Activated T-helper 9 cell treated with anti-CD3 and anti-CD28 coated beads, Interleukin-2, amount 50 U/mL, for 16 hours (primary cell): Measurements from ENCODE around the gene QSOX2.
A peak's percentile ranks its signal among the peaks of the same experiment; 100 is the strongest.

ENCODE experiments used
- DNase-seq: peaks from one replicate; pipeline ENCODE4 v3.0.0-alpha.2; 2020; ENCODE audit warnings: low read depth

The QSOX2 gene

GRCh38 chr9:136173648-136174290, 71.8 kb downstream of the QSOX2 start:
- DNase-seq, result no peak

- DNase-seq, result no peak
These were observed 73.1 kb downstream of the QSOX2 start for GRCh38 chr9:136172412-136173079.

- DNase-seq, result no peak
These were observed 73.7 kb downstream of the QSOX2 start for GRCh38 chr9:136171801-136172411.

GRCh38 chr9:136171009-136171800, 74.4 kb downstream of the QSOX2 start:
- DNase-seq, result no peak

- peak; percentile 12 for DNase-seq
These were observed 75.4 kb downstream of the QSOX2 start for GRCh38 chr9:136170006-136170901.

GRCh38 chr9:136169495-136169894, 76.1 kb downstream of the QSOX2 start:
- no peak for DNase-seq

- DNase-seq, result no peak
These were observed 82.3 kb downstream of the QSOX2 start for GRCh38 chr9:136163248-136163850.

GRCh38 chr9:136160995-136161610, 84.5 kb downstream of the QSOX2 start:
- DNase-seq, result no peak

- no peak for DNase-seq
These were observed 85.2 kb downstream of the QSOX2 start for GRCh38 chr9:136160381-136160841.

- no peak for DNase-seq
These were observed 85.8 kb downstream of the QSOX2 start for GRCh38 chr9:136159851-136160250.

- DNase-seq, result no peak
These were observed 87.9 kb downstream of the QSOX2 start for GRCh38 chr9:136157477-136158265.
